ENCODE results near the gene PPARG. TPM values are rescaled to one million over a fixed set of nuclear protein-coding genes. Genes with fewer than 3 reads are reported as not detected.
A peak's percentile ranks its signal among the peaks of the same experiment; 100 is the strongest.

The PPARG gene
- total and polyA plus RNA-seq, 2 of the 13 experiments (the other 11 are each of a cell fraction or from before 2014, with no cell fraction given) = 13.9 to 58.3 TPM

GRCh38 chr3:12405432-12406272 is 116.8 kb downstream of the PPARG start (continued):
- peak; percentile 87 for TF ChIP-seq HOXA3 (CRISPR knock-in tag; IDR thresholded peaks at IDR 0.05)
- TF ChIP-seq GLI4 (CRISPR knock-in tag; IDR thresholded peaks at IDR 0.05; ENCODE audit: borderline replicate concordance) = no peak
- no peak for TF ChIP-seq TCF12 (IDR thresholded peaks at IDR 0.05)
- TF ChIP-seq TCF12 (CRISPR knock-in tag; IDR thresholded peaks at IDR 0.05) = peak; percentile 87; the same call in 1 of the 2 replicates
- peak; percentile 68; the same call in 1 of the 2 replicates for TF ChIP-seq ZNF124 (CRISPR knock-in tag; IDR thresholded peaks at IDR 0.05)
- TF ChIP-seq JUN (CRISPR knock-in tag; IDR thresholded peaks at IDR 0.05) = peak; percentile 98
- TF ChIP-seq ZNF605 (CRISPR knock-in tag; IDR thresholded peaks at IDR 0.05) = peak; percentile 92
- TF ChIP-seq BRCA1 (CRISPR knock-in tag; IDR thresholded peaks at IDR 0.05) = peak; percentile 65; the same call in 1 of the 2 replicates
- peak; percentile 82; the same call in 1 of the 2 replicates for TF ChIP-seq ZNF280D (CRISPR knock-in tag; IDR thresholded peaks at IDR 0.05)
- TF ChIP-seq ZNF557 (CRISPR knock-in tag; IDR thresholded peaks at IDR 0.05) = peak; percentile 32; the same call in 1 of the 2 replicates
- peak; percentile 82 to 93; a peak in 3 of 4 replicates for TF ChIP-seq EP300 (IDR thresholded peaks at IDR 0.05; ENCODE audit: low read depth in 2 of 2, low read length in 2 of 2)
- TF ChIP-seq EP300 (CRISPR knock-in tag; IDR thresholded peaks at IDR 0.05; ENCODE audit: borderline replicate concordance) = peak; percentile 90
- peak; percentile 96 for TF ChIP-seq ONECUT2 (CRISPR knock-in tag; IDR thresholded peaks at IDR 0.05)
- TF ChIP-seq ZSCAN9 (CRISPR knock-in tag; IDR thresholded peaks at IDR 0.05; ENCODE audit: borderline replicate concordance) = peak; percentile 82
- no peak for TF ChIP-seq ATAD3A (CRISPR knock-in tag; IDR thresholded peaks at IDR 0.05)
- TF ChIP-seq HIC2 (CRISPR knock-in tag; IDR thresholded peaks at IDR 0.05; ENCODE audit: low read depth) = peak; percentile 73; the same call in 1 of the 2 replicates
- peak; percentile 55; the same call in 1 of the 2 replicates for TF ChIP-seq KMT2B (CRISPR knock-in tag; IDR thresholded peaks at IDR 0.05)
- TF ChIP-seq XBP1 (CRISPR knock-in tag; IDR thresholded peaks at IDR 0.05) = 0 out of 2 replicates have a peak, but pooled peaks have one; percentile 26

All from HepG2 (cell line).